Lung (tissue), 12 donors: ENCODE measurements around the gene SLC35B1. TPM values are rescaled to one million over a fixed set of nuclear protein-coding genes. Genes with fewer than 3 reads are reported as not detected.

Experiments used
- ATAC-seq: fragments of 200-7000 bp; cut with Tn5 transposase; one replicate; pipeline ENCODE4 v1.9.1; 2020; ENCODE audit warnings: moderate number of reproducible peaks; ENCODE audit not compliant: insufficient read depth, low FRiP score
- DNase-seq, 3 donors: peaks; one replicate each; pipeline ENCODE4 v3.0.0-alpha.2; 2013 to 2017
- H3K27ac ChIP-seq, 2 donors: one replicate each; pipeline ENCODE4 v1.5.1; 2013; ENCODE audit warnings: mild to moderate bottlenecking in 2 of 2, moderate library complexity in 2 of 2, control low read depth in 1 of 2, inconsistent platforms in 1 of 2, low read depth in 1 of 2, low read length in 1 of 2
- H3K27me3 ChIP-seq, 3 donors: one replicate each; pipeline ENCODE4 v1.5.1; 2013; ENCODE audit warnings: low read length in 2 of 3; ENCODE audit not compliant: control insufficient read depth in 3 of 3, insufficient read depth in 3 of 3
- H3K36me3 ChIP-seq, 4 donors: one replicate each; pipeline ENCODE4 v1.5.1; 2013; ENCODE audit warnings: low read length in 4 of 4, mild to moderate bottlenecking in 1 of 4, moderate library complexity in 1 of 4; ENCODE audit not compliant: control insufficient read depth in 4 of 4, insufficient read depth in 4 of 4
- H3K4me1 ChIP-seq, 5 donors: one replicate each; pipeline ENCODE4 v1.5.1; 2013; ENCODE audit warnings: low read length in 5 of 5, mild to moderate bottlenecking in 2 of 5, moderate library complexity in 1 of 5; ENCODE audit not compliant: control insufficient read depth in 5 of 5, insufficient read depth in 5 of 5
- H3K4me3 ChIP-seq: one replicate; pipeline ENCODE4 v1.5.1; 2013; ENCODE audit warnings: mild to moderate bottlenecking, control low read depth, moderate library complexity
- H3K9ac ChIP-seq, 2 donors: one replicate each; pipeline ENCODE4 v1.5.1; 2013; ENCODE audit warnings: low read length in 2 of 2, control low read depth in 1 of 2; ENCODE audit not compliant: insufficient read depth in 1 of 2
- H3K9me3 ChIP-seq, 4 donors: one replicate each; pipeline ENCODE4 v1.5.1; 2013; ENCODE audit warnings: low read length in 3 of 4, mild to moderate bottlenecking in 1 of 4, moderate library complexity in 1 of 4; ENCODE audit not compliant: control insufficient read depth in 4 of 4, insufficient read depth in 3 of 4
- CTCF ChIP-seq: IDR thresholded peaks from 2 replicates; pipeline ENCODE4 v1.5.1; 2012; ENCODE audit warnings: mild to moderate bottlenecking; ENCODE audit errors: control extremely low read depth, extremely low read depth
- WGBS, 2 donors: extraction: QIAGEN DNeasy Blood & Tissue Kit; methylation state at CpG; one replicate each; pipeline ENCODE4 v1.1.7; 2013; 5-methylcytosine and 5-hydroxymethylcytosine counted together
- polyA plus RNA-seq, 2 donors: library from polyadenylated mRNA; stranded (reverse); fragments of 200-250 nt; gene quantifications; one replicate each; pipeline ENCODE4 v1.2.1, GENCODE V29; 2013
- total RNA-seq, 2 donors: library from RNA; depleted of rRNA in 1 of 2; stranded (reverse); fragments of >200 nt in 1 of 2; gene quantifications; one replicate each; pipeline ENCODE4 v1.2.1, GENCODE V29; 2014 to 2021
- donor health status: control.
- donor health status: control.
- donor health status: Bipolar disorder and iron deficiency.
- donor health status: healthy.
- donor health status: DM: yes; HTN: yes; CAD: no.

The SLC35B1 gene
- total and polyA plus RNA-seq, 4 donors: 29.5 to 84.1 (median 69.3) TPM

GRCh38 chr17:49752508-49752907 lies 44.7 kb upstream of the SLC35B1 start:
- no peak for TF ChIP-seq CTCF
- Histone ChIP-seq H3K4me1 (peaks cover 0 to 19% (median 11%) of the 10 kb centered on the region in 5 donors), H3K4me3 (no peak overlapping the region), H3K36me3 (peaks cover 0 to 4% (median 0%) of the 10 kb centered on the region in 4 donors), H3K27me3 (no peaks in the 10 kb centered on the region), H3K27ac (peak overlapping the region in 1 of 2 donors; percentile 17), H3K9ac (no peak overlapping the region), H3K9me3 (no peaks in the 10 kb centered on the region)
- DNase-seq (peak; percentile 28 to 53 (median 47)), ATAC-seq (no peak)
- WGBS, 2 donors: 85 to 89% methylated on average over 3 of the region's 3 CpGs

GRCh38 chr17:49749730-49750129 lies 42.0 kb upstream of the SLC35B1 start:
- H3K27ac ChIP-seq: no peak overlapping the region

GRCh38 chr17:49748791-49749190 lies 41.0 kb upstream of the SLC35B1 start:
- H3K9ac ChIP-seq: no peak overlapping the region
- peaks cover 0 to 17% (median 8%) of the 10 kb centered on the region in 5 donors for H3K4me1 ChIP-seq
- ATAC-seq (no peak), DNase-seq (no peak)
- no peaks in the 10 kb centered on the region for H3K36me3 ChIP-seq
- no peaks in the 10 kb centered on the region for H3K27me3 ChIP-seq
- H3K4me3 ChIP-seq: no peak overlapping the region
- H3K27ac ChIP-seq: no peak overlapping the region
- TF ChIP-seq CTCF: no peak
- H3K9me3 ChIP-seq: no peaks in the 10 kb centered on the region
- WGBS, 2 donors: 57 to 78% methylated on average over 7 of the region's 7 CpGs

More at GRCh38 chr17:49749730-49750129, 42.0 kb upstream of the SLC35B1 start:
- peaks cover 0 to 15% (median 8%) of the 10 kb centered on the region in 5 donors for H3K4me1 ChIP-seq
- no peaks in the 10 kb centered on the region for H3K27me3 ChIP-seq
- no peak for TF ChIP-seq CTCF
- no peaks in the 10 kb centered on the region for H3K9me3 ChIP-seq
- H3K36me3 ChIP-seq: no peaks in the 10 kb centered on the region
- ATAC-seq (no peak), DNase-seq (no peak)
- no peak overlapping the region for H3K4me3 ChIP-seq
- WGBS, 2 donors: 90 to 91% methylated on average over 3 of the region's 3 CpGs
- no peak overlapping the region for H3K9ac ChIP-seq

GRCh38 chr17:49748223-49748622 lies 40.5 kb upstream of the SLC35B1 start:
- WGBS, 2 donors: 31 to 74% methylated on average over 3 of the region's 3 CpGs
- H3K9me3 ChIP-seq: no peaks in the 10 kb centered on the region
- ATAC-seq (no peak), DNase-seq (no peak)
- no peaks in the 10 kb centered on the region for H3K36me3 ChIP-seq
- no peak overlapping the region for H3K4me3 ChIP-seq
- H3K27ac ChIP-seq: no peak overlapping the region
- H3K27me3 ChIP-seq: no peaks in the 10 kb centered on the region
- peaks cover under 1 to 17% (median 8%) of the 10 kb centered on the region in 5 donors for H3K4me1 ChIP-seq
- no peak overlapping the region for H3K9ac ChIP-seq
- no peak for TF ChIP-seq CTCF
